ENCODE measurements around the gene CSTA. TPM values are rescaled to one million over a fixed set of nuclear protein-coding genes. Genes with fewer than 3 reads are reported as not detected.

CSTA gene
- total and polyA plus RNA-seq, 12 donors: 0.42 to 5.5 (median 1.5) TPM; not detected in 1

DNA sequence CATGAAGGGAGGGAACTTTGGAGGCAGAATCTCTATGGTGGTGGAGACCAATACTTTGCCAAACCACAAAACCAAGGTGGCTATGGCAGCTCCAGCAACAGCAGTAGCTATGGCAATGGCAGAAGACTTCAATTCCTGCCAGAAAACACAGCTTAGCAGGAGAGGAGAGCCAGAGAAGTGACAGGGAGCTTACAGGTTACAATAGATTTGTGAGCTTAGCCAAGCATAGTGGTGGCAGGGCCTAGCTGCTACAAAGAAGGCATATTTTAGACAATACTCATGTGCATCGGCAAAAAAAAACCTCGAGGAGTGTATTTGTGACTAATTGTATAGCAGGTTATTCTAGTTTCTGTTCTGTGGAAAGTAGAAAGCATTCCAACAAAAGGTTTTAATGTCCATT lies 6.4 kb upstream of the CSTA start:
- Histone ChIP-seq H3K36me3 (no peaks in the 10 kb centered on the region), H3K4me1 (no peaks in the 10 kb centered on the region), H3K9me3 (peaks cover 0 to 21% (median 6%) of the 10 kb centered on the region in 11 donors), H3K27ac (no peak overlapping the region), H3K4me3 (no peak overlapping the region), H3K27me3 (peaks cover 0 to 19% (median 11%) of the 10 kb centered on the region in 7 donors)
- 91 to 94% methylated on average over 2 of the region's 2 CpGs for WGBS, 2 donors
- TF ChIP-seq, protein P1, sequence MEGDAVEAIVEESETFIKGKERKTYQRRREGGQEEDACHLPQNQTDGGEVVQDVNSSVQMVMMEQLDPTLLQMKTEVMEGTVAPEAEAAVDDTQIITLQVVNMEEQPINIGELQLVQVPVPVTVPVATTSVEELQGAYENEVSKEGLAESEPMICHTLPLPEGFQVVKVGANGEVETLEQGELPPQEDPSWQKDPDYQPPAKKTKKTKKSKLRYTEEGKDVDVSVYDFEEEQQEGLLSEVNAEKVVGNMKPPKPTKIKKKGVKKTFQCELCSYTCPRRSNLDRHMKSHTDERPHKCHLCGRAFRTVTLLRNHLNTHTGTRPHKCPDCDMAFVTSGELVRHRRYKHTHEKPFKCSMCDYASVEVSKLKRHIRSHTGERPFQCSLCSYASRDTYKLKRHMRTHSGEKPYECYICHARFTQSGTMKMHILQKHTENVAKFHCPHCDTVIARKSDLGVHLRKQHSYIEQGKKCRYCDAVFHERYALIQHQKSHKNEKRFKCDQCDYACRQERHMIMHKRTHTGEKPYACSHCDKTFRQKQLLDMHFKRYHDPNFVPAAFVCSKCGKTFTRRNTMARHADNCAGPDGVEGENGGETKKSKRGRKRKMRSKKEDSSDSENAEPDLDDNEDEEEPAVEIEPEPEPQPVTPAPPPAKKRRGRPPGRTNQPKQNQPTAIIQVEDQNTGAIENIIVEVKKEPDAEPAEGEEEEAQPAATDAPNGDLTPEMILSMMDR (IDR thresholded peaks at IDR 0.05): no peak
- DNase-seq (no peak), ATAC-seq (no peak)
- intact Hi-C loops (cut with DNase I): no loop called here

DNA sequence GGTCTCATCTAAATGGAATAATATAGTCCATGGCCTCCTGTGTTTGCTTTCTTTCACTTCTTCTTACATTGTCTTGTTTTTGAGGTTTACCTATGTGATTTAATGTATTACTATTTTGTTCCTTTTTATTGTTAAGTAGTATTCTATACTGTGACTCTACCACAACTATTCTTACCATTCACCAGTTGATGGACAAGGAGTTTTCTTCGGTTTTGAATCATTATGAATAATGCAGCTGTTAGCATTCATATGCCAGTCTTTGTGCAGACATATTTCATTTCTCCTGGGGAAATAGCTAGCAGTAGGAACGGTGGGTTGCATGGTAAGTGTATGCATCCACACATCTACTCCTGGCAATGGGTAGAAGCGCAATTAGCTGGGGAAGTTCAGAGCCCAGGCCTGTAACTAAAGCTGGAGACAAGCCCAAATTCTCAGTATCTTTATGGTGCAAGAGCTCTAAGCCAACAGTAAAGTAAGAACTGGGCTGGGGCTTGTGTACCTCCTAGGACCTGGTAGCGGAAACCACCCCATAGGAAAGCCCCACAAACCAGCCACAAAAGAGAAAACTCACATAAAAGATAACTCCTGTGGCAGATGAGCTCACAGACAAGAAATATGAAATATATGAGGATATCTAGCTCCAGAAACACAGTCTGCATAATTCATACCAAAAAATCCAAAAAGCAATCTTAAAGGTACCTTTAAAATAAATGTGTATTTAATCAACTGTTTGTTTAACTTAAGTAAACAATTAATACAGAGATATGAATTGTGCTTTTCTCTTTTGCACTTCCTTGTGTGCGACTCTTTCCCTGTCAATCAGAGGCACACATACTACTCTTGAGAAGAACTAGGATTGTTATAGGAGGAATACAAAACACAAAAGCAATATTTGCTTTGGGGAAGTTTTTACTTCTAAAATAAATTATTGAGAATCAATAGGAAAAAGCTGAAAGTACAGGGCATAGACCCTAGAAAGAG lies 2.7 kb upstream of the CSTA start:
- DNase-seq (no peak), ATAC-seq (no peak)
- 79 to 80% methylated on average over 5 of the region's 5 CpGs for WGBS, 2 donors
- Histone ChIP-seq H3K4me1 (peaks cover 0 to 5% (median 0%) of the 10 kb centered on the region in 9 donors), H3K27ac (no peak overlapping the region), H3K9me3 (peaks cover 0 to 21% (median 6%) of the 10 kb centered on the region in 11 donors), H3K36me3 (no peaks in the 10 kb centered on the region), H3K27me3 (peaks cover 0 to 4% (median 0%) of the 10 kb centered on the region in 7 donors), H3K4me3 (no peak overlapping the region)
- intact Hi-C loops (cut with DNase I): no loop called here
- TF ChIP-seq, protein P1 (IDR thresholded peaks at IDR 0.05): no peak

DNA sequence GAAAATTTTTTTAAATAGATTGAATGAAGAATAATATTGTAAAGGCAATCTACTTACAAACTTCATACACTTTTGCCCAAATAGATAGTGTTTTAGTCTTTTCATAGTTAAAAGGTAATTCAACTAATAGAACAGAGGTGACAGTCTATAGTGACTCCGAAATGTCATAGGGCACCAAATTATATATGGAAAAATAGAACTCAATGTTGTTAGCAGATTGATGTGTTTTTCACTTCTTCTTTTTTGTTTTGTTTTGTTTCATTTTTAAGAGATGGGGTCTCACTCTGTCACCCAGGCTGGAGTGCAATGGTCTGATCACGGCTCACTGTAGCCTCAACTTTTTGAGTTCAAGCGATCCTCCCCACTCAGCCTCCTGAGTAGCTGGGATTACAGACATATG lies 721 bp downstream of the CSTA start:
- Histone ChIP-seq H3K4me3 (peak overlapping the region in 1 of 10 donors; percentile 44), H3K27ac (peak overlapping the region in 1 of 10 donors; percentile 3), H3K27me3 (peaks cover 0 to 4% (median 0%) of the 10 kb centered on the region in 7 donors), H3K9me3 (peaks cover 0 to under 1% (median 0%) of the 10 kb centered on the region in 11 donors), H3K36me3 (no peaks in the 10 kb centered on the region), H3K4me1 (peaks cover 0 to 5% (median 0%) of the 10 kb centered on the region in 9 donors)
- ATAC-seq (no peak), DNase-seq (no peak)
- TF ChIP-seq, protein P1 (IDR thresholded peaks at IDR 0.05): no peak
- WGBS, 2 donors: 92 to 95% methylated on average over 3 of the region's 3 CpGs
- intact Hi-C loops (cut with DNase I): no loop called here

DNA sequence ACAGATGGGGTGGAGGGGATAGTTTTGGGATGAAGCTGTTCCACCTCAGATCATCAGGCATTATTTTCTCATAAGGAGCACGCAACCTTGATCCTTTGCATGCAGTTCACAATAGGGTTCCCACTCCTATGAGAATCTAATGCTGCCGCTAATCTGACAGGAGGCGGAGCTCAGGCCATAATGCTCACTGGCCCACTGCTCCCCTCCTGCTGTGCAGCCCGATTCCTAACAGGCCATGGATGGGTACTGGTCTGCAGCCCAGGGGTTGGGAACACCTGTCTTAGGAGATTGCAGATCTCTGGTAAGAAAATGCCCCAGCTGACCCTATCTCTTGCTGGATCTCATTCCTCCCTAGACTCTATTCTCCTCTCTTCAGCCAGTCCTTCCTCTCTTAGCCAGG lies 6.8 kb downstream of the CSTA start:
- no peaks in the 10 kb centered on the region for H3K36me3 ChIP-seq
- no peak overlapping the region for H3K27ac ChIP-seq
- DNase-seq (no peak), ATAC-seq (no peak)
- H3K27me3 ChIP-seq: peaks cover 0 to 16% (median 5%) of the 10 kb centered on the region in 7 donors
- H3K4me3 ChIP-seq: no peak overlapping the region
- intact Hi-C loops (cut with DNase I): no loop called here
- H3K9me3 ChIP-seq: no peaks in the 10 kb centered on the region
- WGBS, 2 donors: 64 to 73% methylated on average over 4 of the region's 4 CpGs
- TF ChIP-seq, protein P1 (IDR thresholded peaks at IDR 0.05): no peak
- H3K4me1 ChIP-seq: no peaks in the 10 kb centered on the region

All from heart right ventricle (tissue), 16 donors.